Neural cell (in vitro differentiated cells): Measurements from ENCODE around the gene CPXM2. TPM values are rescaled to one million over a fixed set of nuclear protein-coding genes. Genes with fewer than 3 reads are reported as not detected.

Source experiments
- H2AFZ ChIP-seq: fragments of 200-600, 300-800 bp; sonication (generic), shearing (Covaris generic); 2 replicates; pipeline ENCODE4 v1.6.0; 2014; ENCODE audit warnings: low read depth, mild to moderate bottlenecking, antibody characterized with exemption, low read length, moderate library complexity
- H3F3A ChIP-seq: fragments of 200-600 bp; shearing (Covaris generic); 2 replicates; pipeline ENCODE4 v1.6.1; 2016; ENCODE audit warnings: mild to moderate bottlenecking, moderate library complexity, mixed read lengths, antibody characterized with exemption, low read length; ENCODE audit not compliant: insufficient read depth, poor library complexity, severe bottlenecking
- H3K27ac ChIP-seq: fragments of 200-600, 300-800 bp; sonication (generic), shearing (Covaris generic); 2 replicates; pipeline ENCODE4 v1.5.1; 2014; ENCODE audit warnings: mild to moderate bottlenecking, low read length, moderate library complexity
- H3K27me3 ChIP-seq: fragments of 300-800, 200-600 bp; sonication (generic), shearing (Covaris generic); 2 replicates; pipeline ENCODE4 v1.6.0; 2014; ENCODE audit warnings: mild to moderate bottlenecking, low read depth, low read length, moderate library complexity; ENCODE audit not compliant: insufficient read depth
- H3K36me3 ChIP-seq: fragments of 300-800, 200-600 bp; sonication (generic), shearing (Covaris generic); 2 replicates; pipeline ENCODE4 v1.5.1; 2014; ENCODE audit warnings: mild to moderate bottlenecking, antibody characterized with exemption, low read length, moderate library complexity; ENCODE audit not compliant: insufficient read depth
- H3K4me2 ChIP-seq: fragments of 300-800, 200-600 bp; sonication (generic), shearing (Covaris generic); 2 replicates; pipeline ENCODE4 v1.6.0; 2014; ENCODE audit warnings: mild to moderate bottlenecking, low read length
- H3K4me3 ChIP-seq: fragments of 300-800, 200-600 bp; sonication (generic), shearing (Covaris generic); 2 replicates; pipeline ENCODE4 v1.5.1; 2014; ENCODE audit warnings: mild to moderate bottlenecking, low read length, moderate library complexity
- H3K79me2 ChIP-seq: fragments of 200-600 bp; shearing (Covaris generic); replicated peaks from 2 replicates; pipeline ENCODE4 v1.6.0; 2014; ENCODE audit warnings: mild to moderate bottlenecking, low read length, moderate library complexity; ENCODE audit not compliant: insufficient read depth
- H3K9ac ChIP-seq: fragments of 300-800, 200-600 bp; sonication (generic), shearing (Covaris generic); 2 replicates; pipeline ENCODE4 v1.6.1; 2016; ENCODE audit warnings: mild to moderate bottlenecking, low read length, mixed read lengths
- H3K9me2 ChIP-seq: fragments of 200-600 bp; shearing (Covaris generic); 2 replicates; pipeline ENCODE4 v1.6.1; 2016; ENCODE audit warnings: mild to moderate bottlenecking, low read length, mixed read lengths; ENCODE audit not compliant: insufficient read depth
- H3K9me3 ChIP-seq: fragments of 200-600, 300-800 bp; sonication (generic), shearing (Covaris generic); 2 replicates; pipeline ENCODE4 v1.6.1; 2016; ENCODE audit warnings: mild to moderate bottlenecking, mixed run types, low read length, moderate library complexity, mixed read lengths
- H4K20me1 ChIP-seq: fragments of 200-600 bp; shearing (Covaris generic); 2 replicates; pipeline ENCODE4 v1.6.1; 2016; ENCODE audit warnings: mild to moderate bottlenecking, mixed run types; ENCODE audit not compliant: insufficient read depth
- EP300 ChIP-seq: fragments of 450-650 bp; conservative IDR thresholded peaks from 2 replicates; pipeline ENCODE4 v1.6.1; 2014; ENCODE audit warnings: antibody characterized with exemption, mild to moderate bottlenecking, moderate library complexity; ENCODE audit not compliant: poor library complexity, severe bottlenecking
- EZH2 ChIP-seq: fragments of 200-600, 300-800 bp; shearing (Covaris generic), sonication (generic); IDR thresholded peaks from 2 replicates; pipeline ENCODE4 v1.6.1; 2014; ENCODE audit warnings: antibody characterized with exemption, low read length, borderline replicate concordance, mild to moderate bottlenecking; ENCODE audit not compliant: insufficient read depth, poor library complexity, severe bottlenecking
- MXI1 ChIP-seq: fragments of 450-650 bp; conservative IDR thresholded peaks from 2 replicates; pipeline ENCODE4 v1.6.1; 2014; ENCODE audit warnings: antibody characterized with exemption, mild to moderate bottlenecking; ENCODE audit not compliant: poor library complexity, severe bottlenecking
- POLR2AphosphoS5 ChIP-seq: IDR thresholded peaks from 2 replicates; pipeline ENCODE4 v1.6.1; 2012
- RAD21 ChIP-seq: fragments of 450-650 bp; conservative IDR thresholded peaks from 2 replicates; pipeline ENCODE4 v1.6.1; 2014; ENCODE audit warnings: antibody characterized with exemption, mild to moderate bottlenecking, moderate library complexity
- SMC3 ChIP-seq: fragments of 450-650 bp; conservative IDR thresholded peaks from 2 replicates; pipeline ENCODE4 v1.6.1; 2014; ENCODE audit warnings: antibody characterized with exemption, mild to moderate bottlenecking, moderate library complexity; ENCODE audit not compliant: poor library complexity
- TAF1 ChIP-seq: IDR thresholded peaks from 2 replicates; pipeline ENCODE4 v1.6.1; 2012; ENCODE audit warnings: low read depth
- polyA plus RNA-seq: library from polyadenylated mRNA; depleted of rRNA; stranded (reverse); fragments of >200 nt; gene quantifications from 2 replicates; pipeline ENCODE4 v1.2.3, GENCODE V29; 2014
- TF ChIP-seq, protein P1 (sequence below): fragments of 450-650 bp; IDR thresholded peaks from 2 replicates; pipeline ENCODE4 v1.5.1; 2014; ENCODE audit warnings: antibody characterized with exemption, mild to moderate bottlenecking, moderate library complexity; ENCODE audit not compliant: poor library complexity, severe bottlenecking
- TF ChIP-seq, protein P2 (sequence below): IDR thresholded peaks from 2 replicates; pipeline ENCODE4 v1.6.1; 2012; ENCODE audit warnings: borderline replicate concordance

CPXM2 gene
- polyA plus RNA-seq, 1 donor from 2014 or later: not detected

DNA sequence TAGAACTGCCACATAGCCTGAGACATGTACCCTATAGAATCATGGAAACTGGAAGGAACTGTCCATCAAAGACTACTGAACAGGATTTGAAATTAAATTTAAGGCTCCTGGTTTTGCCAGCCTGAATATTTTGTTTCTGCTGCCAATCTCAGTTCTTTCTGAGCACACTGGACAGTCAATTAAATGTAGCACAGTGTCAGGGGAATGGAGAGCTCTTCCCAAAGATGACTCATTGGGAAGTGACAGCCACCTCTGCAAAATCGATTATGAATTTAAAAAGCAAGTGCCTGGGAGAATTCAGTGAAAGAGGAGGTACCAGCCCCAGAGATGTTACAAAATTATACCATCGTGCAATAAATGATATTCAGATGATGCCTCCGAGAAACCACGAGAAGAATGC, 47.8 kb downstream of the CPXM2 start:
- H3K9me2 ChIP-seq: no peaks in the 10 kb centered on the region

DNA sequence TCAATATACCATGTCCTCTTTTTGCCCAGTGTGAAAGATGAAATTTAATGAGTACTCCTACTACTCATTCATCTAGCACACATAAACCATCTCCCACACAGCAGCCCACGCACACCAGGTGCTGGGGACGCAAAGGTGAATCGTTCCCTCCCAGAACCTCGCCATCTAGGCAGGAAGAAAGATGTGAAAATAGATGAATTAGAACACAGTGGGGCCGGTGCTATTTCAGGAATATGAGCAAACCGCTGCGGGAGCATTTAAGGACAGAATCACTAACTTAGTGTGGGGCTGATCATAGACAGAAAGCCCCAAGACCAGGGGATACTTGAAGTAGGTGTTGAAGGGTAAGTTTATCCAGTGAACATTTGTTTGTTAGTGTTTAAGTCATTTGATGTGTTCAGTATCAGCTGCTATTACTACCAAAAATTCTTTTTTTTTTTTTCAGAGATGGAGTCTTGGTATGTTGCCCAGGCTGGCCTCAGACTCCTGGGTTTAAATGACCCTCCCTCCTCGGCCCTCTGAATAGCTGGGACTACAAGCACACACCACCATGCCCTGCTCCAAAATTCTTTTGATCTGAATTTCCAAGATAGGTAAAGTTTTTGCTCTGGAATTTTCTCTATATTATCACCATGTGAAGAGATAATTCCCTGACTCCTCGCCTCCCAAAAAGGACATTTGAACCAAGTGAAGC, 48.8 kb downstream of the CPXM2 start:
- H3K27me3 ChIP-seq: no peaks in the 10 kb centered on the region
- no peak overlapping the region for H3K9ac ChIP-seq
- H3K4me3 ChIP-seq: no peak overlapping the region
- H3K79me2 ChIP-seq: no peaks in the 10 kb centered on the region
- TF ChIP-seq, protein P1, sequence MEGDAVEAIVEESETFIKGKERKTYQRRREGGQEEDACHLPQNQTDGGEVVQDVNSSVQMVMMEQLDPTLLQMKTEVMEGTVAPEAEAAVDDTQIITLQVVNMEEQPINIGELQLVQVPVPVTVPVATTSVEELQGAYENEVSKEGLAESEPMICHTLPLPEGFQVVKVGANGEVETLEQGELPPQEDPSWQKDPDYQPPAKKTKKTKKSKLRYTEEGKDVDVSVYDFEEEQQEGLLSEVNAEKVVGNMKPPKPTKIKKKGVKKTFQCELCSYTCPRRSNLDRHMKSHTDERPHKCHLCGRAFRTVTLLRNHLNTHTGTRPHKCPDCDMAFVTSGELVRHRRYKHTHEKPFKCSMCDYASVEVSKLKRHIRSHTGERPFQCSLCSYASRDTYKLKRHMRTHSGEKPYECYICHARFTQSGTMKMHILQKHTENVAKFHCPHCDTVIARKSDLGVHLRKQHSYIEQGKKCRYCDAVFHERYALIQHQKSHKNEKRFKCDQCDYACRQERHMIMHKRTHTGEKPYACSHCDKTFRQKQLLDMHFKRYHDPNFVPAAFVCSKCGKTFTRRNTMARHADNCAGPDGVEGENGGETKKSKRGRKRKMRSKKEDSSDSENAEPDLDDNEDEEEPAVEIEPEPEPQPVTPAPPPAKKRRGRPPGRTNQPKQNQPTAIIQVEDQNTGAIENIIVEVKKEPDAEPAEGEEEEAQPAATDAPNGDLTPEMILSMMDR: no peak
- no peak for TF ChIP-seq EP300
- TF ChIP-seq, protein P2, sequence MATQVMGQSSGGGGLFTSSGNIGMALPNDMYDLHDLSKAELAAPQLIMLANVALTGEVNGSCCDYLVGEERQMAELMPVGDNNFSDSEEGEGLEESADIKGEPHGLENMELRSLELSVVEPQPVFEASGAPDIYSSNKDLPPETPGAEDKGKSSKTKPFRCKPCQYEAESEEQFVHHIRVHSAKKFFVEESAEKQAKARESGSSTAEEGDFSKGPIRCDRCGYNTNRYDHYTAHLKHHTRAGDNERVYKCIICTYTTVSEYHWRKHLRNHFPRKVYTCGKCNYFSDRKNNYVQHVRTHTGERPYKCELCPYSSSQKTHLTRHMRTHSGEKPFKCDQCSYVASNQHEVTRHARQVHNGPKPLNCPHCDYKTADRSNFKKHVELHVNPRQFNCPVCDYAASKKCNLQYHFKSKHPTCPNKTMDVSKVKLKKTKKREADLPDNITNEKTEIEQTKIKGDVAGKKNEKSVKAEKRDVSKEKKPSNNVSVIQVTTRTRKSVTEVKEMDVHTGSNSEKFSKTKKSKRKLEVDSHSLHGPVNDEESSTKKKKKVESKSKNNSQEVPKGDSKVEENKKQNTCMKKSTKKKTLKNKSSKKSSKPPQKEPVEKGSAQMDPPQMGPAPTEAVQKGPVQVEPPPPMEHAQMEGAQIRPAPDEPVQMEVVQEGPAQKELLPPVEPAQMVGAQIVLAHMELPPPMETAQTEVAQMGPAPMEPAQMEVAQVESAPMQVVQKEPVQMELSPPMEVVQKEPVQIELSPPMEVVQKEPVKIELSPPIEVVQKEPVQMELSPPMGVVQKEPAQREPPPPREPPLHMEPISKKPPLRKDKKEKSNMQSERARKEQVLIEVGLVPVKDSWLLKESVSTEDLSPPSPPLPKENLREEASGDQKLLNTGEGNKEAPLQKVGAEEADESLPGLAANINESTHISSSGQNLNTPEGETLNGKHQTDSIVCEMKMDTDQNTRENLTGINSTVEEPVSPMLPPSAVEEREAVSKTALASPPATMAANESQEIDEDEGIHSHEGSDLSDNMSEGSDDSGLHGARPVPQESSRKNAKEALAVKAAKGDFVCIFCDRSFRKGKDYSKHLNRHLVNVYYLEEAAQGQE: no peak
- TF ChIP-seq POLR2AphosphoS5: no peak
- TF ChIP-seq MXI1: no peak
- TF ChIP-seq EZH2: no peak
- no peak for TF ChIP-seq TAF1
- TF ChIP-seq SMC3: no peak
- no peak for TF ChIP-seq RAD21
- no peaks in the 10 kb centered on the region for H3K9me3 ChIP-seq
- H3K4me2 ChIP-seq: no peak overlapping the region
- H4K20me1 ChIP-seq: no peaks in the 10 kb centered on the region
- H3K27ac ChIP-seq: no peak overlapping the region
- H2AFZ ChIP-seq: no peak overlapping the region
- no peaks in the 10 kb centered on the region for H3F3A ChIP-seq
- no peaks in the 10 kb centered on the region for H3K36me3 ChIP-seq
- no peaks in the 10 kb centered on the region for H3K9me2 ChIP-seq

More for the DNA sequence above, 47.8 kb downstream of the CPXM2 start:
- H3K27me3 ChIP-seq: no peaks in the 10 kb centered on the region
- H3K9ac ChIP-seq: no peak overlapping the region
- no peaks in the 10 kb centered on the region for H3K79me2 ChIP-seq
- H3K36me3 ChIP-seq: no peaks in the 10 kb centered on the region
- no peak overlapping the region for H3K4me2 ChIP-seq
- no peak overlapping the region for H3K4me3 ChIP-seq
- no peak overlapping the region for H3K27ac ChIP-seq
- no peaks in the 10 kb centered on the region for H4K20me1 ChIP-seq
- no peaks in the 10 kb centered on the region for H3K9me3 ChIP-seq
- TF ChIP-seq POLR2AphosphoS5 (no peak), RAD21 (no peak), EP300 (no peak), TAF1 (no peak), SMC3 (no peak), MXI1 (no peak), EZH2 (no peak)
- TF ChIP-seq, protein P1: no peak
- TF ChIP-seq, protein P2: no peak
- no peaks in the 10 kb centered on the region for H3F3A ChIP-seq
- no peak overlapping the region for H2AFZ ChIP-seq
